ENCODE data around the gene JDP2. TPM values are rescaled to one million over a fixed set of nuclear protein-coding genes. Genes with fewer than 3 reads are reported as not detected.
"Not testable (repeated sequence)": the region's sequence is repeated elsewhere in the genome, so short reads cannot be mapped to it uniquely, and the experiment has no call there.

Gene JDP2
- total RNA-seq, 1 donor from 2014 or later = 79.5 TPM

DNA sequence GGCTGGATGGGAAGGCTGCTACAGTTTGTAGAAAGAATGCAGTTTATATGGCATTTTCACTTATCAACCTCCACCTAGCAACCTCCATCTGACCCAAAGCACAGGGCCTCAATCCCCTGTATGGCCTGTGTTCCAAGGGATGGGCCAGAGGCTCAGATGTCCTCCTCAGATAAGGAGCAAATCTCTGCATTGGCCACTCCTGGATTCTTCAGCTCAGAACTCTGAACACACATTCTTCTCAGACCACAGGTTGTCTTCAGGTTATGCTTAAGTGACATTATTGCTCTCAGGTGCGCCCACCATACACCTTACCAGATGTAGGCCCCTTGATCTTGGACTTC is 47.9 kb upstream of the JDP2 start:
- Histone ChIP-seq H3K4me2 (ENCODE audit: low read length) (no peak overlapping the region), H2AFZ (ENCODE audit: low read depth, low read length) (no peak overlapping the region), H3K9me3 (ENCODE audit: insufficient read depth, low read depth, low read length) (no peaks in the 10 kb centered on the region), H3K36me3 (ENCODE audit: insufficient read depth, low read length) (no peaks in the 10 kb centered on the region), H3K4me3 (ENCODE audit: insufficient read depth, low read depth, low read length) (no peak overlapping the region), H3K4me1 (ENCODE audit: insufficient read depth, low read length) (no peaks in the 10 kb centered on the region), H3K27me3 (ENCODE audit: insufficient read depth, low read length) (no peaks in the 10 kb centered on the region), H4K20me1 (ENCODE audit: insufficient read depth, low read length) (no peaks in the 10 kb centered on the region), H3K9ac (ENCODE audit: low read length) (no peak overlapping the region), H3K27ac (ENCODE audit: low read depth, low read length) (no peak overlapping the region), H3K79me2 (ENCODE audit: insufficient read depth, low read length) (no peaks in the 10 kb centered on the region)
- no peak overlapping the region for H3K4me3 Mint-ChIP-seq (ENCODE audit: unreplicated experiment)
- DNase-seq (ENCODE audit: low read depth) (no peak), FAIRE-seq (no peak)
- H3K4me1 Mint-ChIP-seq (ENCODE audit: low read depth, unreplicated experiment) = peaks cover 4% of the 10 kb centered on the region
- peaks cover under 1% of the 10 kb centered on the region for H3K27me3 Mint-ChIP-seq (ENCODE audit: low read depth, unreplicated experiment)
- H3K36me3 Mint-ChIP-seq (ENCODE audit: low read depth, unreplicated experiment) = no peaks in the 10 kb centered on the region
- no peak overlapping the region for H3K27ac Mint-ChIP-seq (ENCODE audit: unreplicated experiment)
- TF ChIP-seq, protein P1, sequence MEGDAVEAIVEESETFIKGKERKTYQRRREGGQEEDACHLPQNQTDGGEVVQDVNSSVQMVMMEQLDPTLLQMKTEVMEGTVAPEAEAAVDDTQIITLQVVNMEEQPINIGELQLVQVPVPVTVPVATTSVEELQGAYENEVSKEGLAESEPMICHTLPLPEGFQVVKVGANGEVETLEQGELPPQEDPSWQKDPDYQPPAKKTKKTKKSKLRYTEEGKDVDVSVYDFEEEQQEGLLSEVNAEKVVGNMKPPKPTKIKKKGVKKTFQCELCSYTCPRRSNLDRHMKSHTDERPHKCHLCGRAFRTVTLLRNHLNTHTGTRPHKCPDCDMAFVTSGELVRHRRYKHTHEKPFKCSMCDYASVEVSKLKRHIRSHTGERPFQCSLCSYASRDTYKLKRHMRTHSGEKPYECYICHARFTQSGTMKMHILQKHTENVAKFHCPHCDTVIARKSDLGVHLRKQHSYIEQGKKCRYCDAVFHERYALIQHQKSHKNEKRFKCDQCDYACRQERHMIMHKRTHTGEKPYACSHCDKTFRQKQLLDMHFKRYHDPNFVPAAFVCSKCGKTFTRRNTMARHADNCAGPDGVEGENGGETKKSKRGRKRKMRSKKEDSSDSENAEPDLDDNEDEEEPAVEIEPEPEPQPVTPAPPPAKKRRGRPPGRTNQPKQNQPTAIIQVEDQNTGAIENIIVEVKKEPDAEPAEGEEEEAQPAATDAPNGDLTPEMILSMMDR (IDR thresholded peaks at IDR 0.05; ENCODE audit: insufficient read depth, low read depth, low read length) = no peak
- no peak for TF ChIP-seq EZH2 (IDR thresholded peaks at IDR 0.05; ENCODE audit: insufficient read depth, low read length)
- peaks cover 8% of the 10 kb centered on the region for H3K9me3 Mint-ChIP-seq (ENCODE audit: unreplicated experiment)

DNA sequence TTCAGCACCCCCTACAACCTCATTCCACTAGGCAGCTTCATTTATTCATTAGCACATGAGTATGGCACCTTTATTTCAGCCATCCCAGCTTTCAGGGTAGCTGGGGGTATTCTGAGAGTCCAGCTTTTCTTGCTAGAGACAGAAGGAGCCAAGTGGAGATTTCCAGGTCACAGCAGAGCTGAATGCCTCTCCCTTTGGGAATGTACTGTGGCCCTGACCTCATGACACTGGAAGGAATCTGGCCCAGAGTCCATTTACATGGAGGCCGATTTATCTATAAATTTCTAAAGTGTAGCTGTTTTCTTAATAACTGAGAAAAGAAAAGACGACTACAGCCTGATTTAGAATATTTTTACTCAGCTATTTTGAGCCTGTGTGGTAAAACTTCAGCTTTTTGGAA is 47.2 kb upstream of the JDP2 start:
- Histone ChIP-seq H3K4me3 (ENCODE audit: insufficient read depth, low read depth, low read length) (no peak overlapping the region), H3K79me2 (ENCODE audit: insufficient read depth, low read length) (no peaks in the 10 kb centered on the region), H2AFZ (ENCODE audit: low read depth, low read length) (no peak overlapping the region), H3K9ac (ENCODE audit: low read length) (no peak overlapping the region), H4K20me1 (ENCODE audit: insufficient read depth, low read length) (no peaks in the 10 kb centered on the region), H3K9me3 (ENCODE audit: insufficient read depth, low read depth, low read length) (no peaks in the 10 kb centered on the region), H3K4me2 (ENCODE audit: low read length) (no peak overlapping the region), H3K27ac (ENCODE audit: low read depth, low read length) (no peak overlapping the region), H3K27me3 (ENCODE audit: insufficient read depth, low read length) (no peaks in the 10 kb centered on the region), H3K4me1 (ENCODE audit: insufficient read depth, low read length) (no peaks in the 10 kb centered on the region), H3K36me3 (ENCODE audit: insufficient read depth, low read length) (no peaks in the 10 kb centered on the region)
- no peak for FAIRE-seq
- Mint-ChIP-seq H3K27me3 (ENCODE audit: low read depth, unreplicated experiment) (no peaks in the 10 kb centered on the region), H3K4me1 (ENCODE audit: low read depth, unreplicated experiment) (peaks cover 4% of the 10 kb centered on the region), H3K4me3 (ENCODE audit: unreplicated experiment) (no peak overlapping the region), H3K9me3 (ENCODE audit: unreplicated experiment) (peaks cover 5% of the 10 kb centered on the region), H3K36me3 (ENCODE audit: low read depth, unreplicated experiment) (no peaks in the 10 kb centered on the region), H3K27ac (ENCODE audit: unreplicated experiment) (no peak overlapping the region)
- TF ChIP-seq EZH2 (IDR thresholded peaks at IDR 0.05; ENCODE audit: insufficient read depth, low read length) = no peak
- TF ChIP-seq, protein P1 (IDR thresholded peaks at IDR 0.05; ENCODE audit: insufficient read depth, low read depth, low read length) = no peak
- no peak for DNase-seq (ENCODE audit: low read depth)

DNA sequence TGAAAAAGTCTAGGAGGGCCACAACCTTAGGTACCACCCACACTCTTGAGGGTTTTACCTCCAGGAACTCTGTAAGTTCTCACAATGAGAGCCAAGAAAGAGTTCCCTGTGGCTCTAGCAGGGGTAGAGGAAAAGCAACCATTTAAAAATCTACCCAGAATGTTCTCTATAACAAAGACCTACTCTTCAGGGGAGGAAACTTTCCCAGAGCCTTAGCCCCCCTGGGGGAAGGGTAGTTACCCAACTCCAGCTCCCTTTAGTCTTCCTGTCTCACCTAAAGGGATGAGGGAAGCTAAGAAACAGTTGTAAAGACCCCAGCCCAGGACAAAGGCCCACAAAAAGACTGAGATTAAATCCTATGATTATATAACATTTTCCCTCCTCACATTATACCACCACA is 46.2 kb upstream of the JDP2 start:
- peaks cover 4% of the 10 kb centered on the region for H3K4me1 Mint-ChIP-seq (ENCODE audit: low read depth, unreplicated experiment)
- H3K9me3 ChIP-seq (ENCODE audit: insufficient read depth, low read depth, low read length) = no peaks in the 10 kb centered on the region
- H3K4me3 Mint-ChIP-seq (ENCODE audit: unreplicated experiment) = no peak overlapping the region
- no peak overlapping the region for H3K9ac ChIP-seq (ENCODE audit: low read length)
- TF ChIP-seq EZH2 (IDR thresholded peaks at IDR 0.05; ENCODE audit: insufficient read depth, low read length) = no peak
- TF ChIP-seq, protein P1 (IDR thresholded peaks at IDR 0.05; ENCODE audit: insufficient read depth, low read depth, low read length) = no peak
- no peak overlapping the region for H3K4me2 ChIP-seq (ENCODE audit: low read length)
- H3K79me2 ChIP-seq (ENCODE audit: insufficient read depth, low read length) = no peaks in the 10 kb centered on the region
- FAIRE-seq (no peak), DNase-seq (ENCODE audit: low read depth) (no peak)
- H3K27ac Mint-ChIP-seq (ENCODE audit: unreplicated experiment) = no peak overlapping the region
- no peaks in the 10 kb centered on the region for H3K36me3 Mint-ChIP-seq (ENCODE audit: low read depth, unreplicated experiment)
- H3K36me3 ChIP-seq (ENCODE audit: insufficient read depth, low read length) = no peaks in the 10 kb centered on the region
- no peak overlapping the region for H2AFZ ChIP-seq (ENCODE audit: low read depth, low read length)
- no peaks in the 10 kb centered on the region for H3K27me3 ChIP-seq (ENCODE audit: insufficient read depth, low read length)
- H3K4me1 ChIP-seq (ENCODE audit: insufficient read depth, low read length) = no peaks in the 10 kb centered on the region
- H3K9me3 Mint-ChIP-seq (ENCODE audit: unreplicated experiment) = peaks cover 5% of the 10 kb centered on the region
- H3K4me3 ChIP-seq (ENCODE audit: insufficient read depth, low read depth, low read length) = no peak overlapping the region
- no peak overlapping the region for H3K27ac ChIP-seq (ENCODE audit: low read depth, low read length)
- H4K20me1 ChIP-seq (ENCODE audit: insufficient read depth, low read length) = no peaks in the 10 kb centered on the region
- H3K27me3 Mint-ChIP-seq (ENCODE audit: low read depth, unreplicated experiment) = no peaks in the 10 kb centered on the region

DNA sequence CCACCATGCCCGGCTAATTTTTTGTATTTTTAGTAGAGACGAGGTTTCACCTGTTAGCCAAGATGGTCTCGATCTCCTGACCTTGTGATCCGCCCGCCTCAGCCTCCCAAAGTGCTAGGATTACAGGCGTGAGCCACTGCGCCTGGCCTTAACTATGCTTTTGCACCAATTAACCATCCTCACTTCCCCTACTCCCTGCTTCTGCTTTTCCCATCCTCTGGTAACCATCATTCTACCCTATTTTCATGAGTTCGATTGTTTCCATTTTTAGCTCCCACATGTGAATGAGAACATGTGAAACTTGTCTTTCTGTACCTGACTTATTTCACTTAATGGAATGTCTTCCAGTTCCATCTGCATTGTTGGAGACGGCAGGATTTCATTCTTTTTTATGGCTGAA is 44.6 kb upstream of the JDP2 start:
- not testable (repeated sequence) for H3K9ac ChIP-seq (ENCODE audit: low read length); H3K36me3 ChIP-seq (ENCODE audit: insufficient read depth, low read length); H3K4me3 Mint-ChIP-seq (ENCODE audit: unreplicated experiment); H3K79me2 ChIP-seq (ENCODE audit: insufficient read depth, low read length); H3K4me1 Mint-ChIP-seq (ENCODE audit: low read depth, unreplicated experiment); H4K20me1 ChIP-seq (ENCODE audit: insufficient read depth, low read length); H3K27me3 ChIP-seq (ENCODE audit: insufficient read depth, low read length); H3K9me3 Mint-ChIP-seq (ENCODE audit: unreplicated experiment); DNase-seq (ENCODE audit: low read depth); H3K27me3 Mint-ChIP-seq (ENCODE audit: low read depth, unreplicated experiment); H3K27ac ChIP-seq (ENCODE audit: low read depth, low read length); H3K9me3 ChIP-seq (ENCODE audit: insufficient read depth, low read depth, low read length); H3K4me3 ChIP-seq (ENCODE audit: insufficient read depth, low read depth, low read length); FAIRE-seq; H3K36me3 Mint-ChIP-seq (ENCODE audit: low read depth, unreplicated experiment); H3K27ac Mint-ChIP-seq (ENCODE audit: unreplicated experiment); H3K4me1 ChIP-seq (ENCODE audit: insufficient read depth, low read length); H2AFZ ChIP-seq (ENCODE audit: low read depth, low read length); H3K4me2 ChIP-seq (ENCODE audit: low read length)
